GM19467 (cell line): Measurements from ENCODE around the gene SIN3A.
"Not testable (repeated sequence)": the region's sequence is repeated elsewhere in the genome, so short reads cannot be mapped to it uniquely, and the experiment has no call there.

ENCODE experiments used
- ATAC-seq: cut with Tn5 transposase; IDR thresholded peaks from one replicate; pipeline ENCODE4 v1.9.1; 2021; ENCODE audit warnings: mild to moderate bottlenecking, moderate library complexity; ENCODE audit not compliant: unreplicated experiment

SIN3A gene

GRCh38 chr15:75450307-75451201 lies 936 bp downstream of the SIN3A start:
- ATAC-seq = peak; percentile 21

DNA sequence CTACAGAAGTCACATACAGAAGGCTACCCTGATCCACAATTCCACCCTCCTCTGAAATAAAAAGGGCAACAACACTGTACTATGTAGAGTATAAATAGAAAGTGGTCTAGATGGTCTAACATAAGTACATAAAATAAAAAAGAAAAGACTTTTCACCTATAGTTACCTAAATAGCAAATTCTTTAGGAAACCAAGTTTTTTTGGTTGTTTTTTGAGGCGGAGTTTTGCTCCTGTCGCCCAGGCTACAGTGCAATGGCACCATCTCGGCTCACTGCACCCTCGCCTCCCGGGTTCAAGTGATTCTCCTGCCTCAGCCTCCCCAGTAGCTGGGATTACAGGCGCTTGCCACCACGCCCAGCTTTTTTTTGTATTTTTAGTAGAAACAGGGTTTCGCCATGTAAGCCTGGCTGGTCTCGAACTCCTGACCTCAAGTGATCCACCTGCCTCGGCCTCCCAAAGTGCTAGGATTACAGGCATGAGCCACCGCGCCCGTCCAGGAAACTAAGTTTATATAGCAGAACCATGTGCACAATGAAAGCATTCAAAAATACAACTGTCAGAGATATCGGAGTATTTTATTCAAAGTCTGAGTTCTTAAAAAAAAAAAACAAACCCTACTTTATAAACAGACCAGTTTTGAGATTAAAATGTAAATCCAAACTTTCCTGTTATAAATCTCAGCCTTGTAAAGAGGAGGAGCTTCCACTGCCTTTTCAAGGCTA lies 1.7 kb downstream of the SIN3A start:
- no peak for ATAC-seq

GRCh38 chr15:75448171-75448570 lies 3.3 kb downstream of the SIN3A start:
- not testable (repeated sequence) for ATAC-seq

DNA sequence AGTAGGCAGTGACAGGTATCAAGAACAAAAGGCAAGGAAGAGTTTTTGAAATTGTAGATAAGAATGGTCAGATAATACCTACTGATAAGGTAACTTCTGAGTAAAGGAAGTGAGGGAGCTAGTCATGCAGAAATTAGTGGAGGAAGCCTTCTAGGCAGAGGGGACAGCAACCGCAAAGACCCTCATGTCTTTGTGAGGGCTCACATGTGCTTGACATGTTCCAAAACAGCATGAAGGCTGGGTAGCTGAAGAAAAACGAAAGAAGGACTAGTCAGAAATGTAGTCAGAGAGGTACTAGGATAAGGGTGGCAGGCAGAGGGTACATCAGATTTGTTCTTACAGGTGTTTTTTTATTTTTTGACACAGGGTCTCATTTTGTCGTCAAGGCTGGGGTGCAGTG lies 5.3 kb downstream of the SIN3A start:
- no peak for ATAC-seq

DNA sequence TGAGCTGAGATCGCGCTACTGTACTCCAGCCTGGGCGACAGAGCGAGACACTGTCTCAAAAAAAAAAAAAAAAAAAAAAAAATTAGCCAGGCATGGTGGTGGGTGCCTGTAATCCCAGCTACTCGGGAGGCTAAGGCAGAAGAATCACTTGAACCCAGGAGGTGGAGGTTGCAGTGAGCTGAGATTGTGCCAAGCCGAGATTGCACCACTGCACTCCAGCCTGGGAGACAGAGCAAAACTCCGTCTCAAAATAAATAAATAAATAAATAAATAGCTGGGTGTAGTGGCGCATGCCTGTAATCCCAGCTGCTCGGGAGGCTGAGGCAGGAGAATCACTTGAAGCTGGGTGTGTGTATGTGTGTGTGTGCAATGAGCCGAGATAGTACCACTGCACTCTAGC lies 6.2 kb downstream of the SIN3A start:
- not testable (repeated sequence) for ATAC-seq

DNA sequence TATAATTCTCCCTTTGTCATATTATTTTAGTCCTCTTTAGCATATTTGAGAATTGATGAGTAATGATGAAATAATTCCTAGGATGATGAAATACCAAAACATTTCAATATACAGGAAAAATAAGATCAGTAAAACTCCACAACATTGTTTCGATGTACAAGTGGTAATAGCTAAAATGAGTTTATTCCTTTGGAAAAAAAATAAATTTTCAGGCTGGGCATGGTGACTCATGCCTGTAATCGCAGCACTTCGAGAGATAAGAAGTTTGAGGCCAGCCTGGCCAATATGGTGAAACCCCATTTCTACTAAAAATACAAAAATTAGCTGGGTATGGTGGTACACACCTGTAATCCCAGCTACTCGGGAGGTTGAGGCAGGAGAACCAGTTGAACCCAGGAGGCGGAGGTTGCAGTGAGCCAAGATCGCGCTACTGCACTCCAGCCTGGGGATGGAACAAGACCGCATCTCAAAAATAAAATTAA lies 7.5 kb downstream of the SIN3A start:
- not testable (repeated sequence) for ATAC-seq

DNA sequence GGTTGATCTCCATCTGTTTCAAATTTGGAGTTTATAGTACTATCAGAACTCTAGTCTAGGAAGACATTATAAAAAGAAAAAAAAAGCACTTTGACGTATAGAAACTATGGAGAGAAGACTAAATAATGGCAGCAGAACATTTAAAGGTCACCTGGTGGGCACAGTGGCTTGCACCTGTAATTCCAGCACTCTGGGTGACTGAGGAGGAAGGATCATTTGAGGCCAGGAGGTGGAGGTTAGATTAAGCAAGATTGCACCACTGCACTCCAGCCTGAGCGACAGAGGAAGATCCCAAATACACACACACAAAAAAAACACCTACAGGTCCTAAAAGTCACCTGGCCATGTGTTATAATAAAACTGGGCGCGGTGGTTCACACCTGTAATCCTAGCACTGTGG lies 13.8 kb downstream of the SIN3A start:
- ATAC-seq = no peak

- ATAC-seq = no peak
Observed at GRCh38 chr15:75436881-75437280, 14.6 kb downstream of the SIN3A start.

DNA sequence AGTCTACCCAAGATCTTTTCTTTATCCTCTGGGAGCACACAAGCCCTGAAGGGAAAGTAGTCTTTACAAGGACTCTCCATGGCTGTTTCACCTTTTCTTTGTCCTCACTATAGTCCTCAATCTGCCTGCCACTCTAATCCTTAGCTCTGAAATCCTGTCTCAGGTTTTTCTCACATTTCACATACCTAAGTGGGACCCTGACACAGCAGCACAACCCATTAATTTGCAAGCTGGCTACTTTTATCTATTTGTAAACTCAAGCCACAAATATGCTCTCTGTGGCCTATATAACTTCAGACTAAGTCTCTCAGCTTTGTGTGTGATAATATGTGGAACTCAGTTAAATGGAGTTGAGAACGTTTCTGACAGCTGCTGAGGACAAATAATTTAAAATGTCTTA lies 19.8 kb downstream of the SIN3A start:
- no peak for ATAC-seq

- no peak for ATAC-seq
Observed at GRCh38 chr15:75431270-75431669, 20.2 kb downstream of the SIN3A start.

DNA sequence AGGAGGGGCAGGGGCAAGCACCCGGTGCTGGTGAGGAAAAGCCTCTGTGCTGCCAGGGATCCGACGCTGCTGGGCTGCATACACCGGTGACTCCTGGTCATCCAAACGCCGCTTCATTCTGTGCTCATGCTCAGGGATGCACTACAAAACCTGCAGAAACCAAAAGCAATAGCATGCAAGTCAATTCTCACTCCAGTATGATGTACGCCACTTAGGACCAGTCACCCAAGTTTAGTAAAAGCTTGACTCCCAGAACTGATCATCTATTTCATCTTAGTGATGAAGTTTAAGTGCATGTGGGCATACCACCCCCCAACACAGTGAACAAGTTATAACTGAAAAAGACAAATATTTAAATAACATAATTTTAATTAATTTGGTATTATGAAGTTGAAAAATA lies 21.2 kb downstream of the SIN3A start:
- no peak for ATAC-seq

DNA sequence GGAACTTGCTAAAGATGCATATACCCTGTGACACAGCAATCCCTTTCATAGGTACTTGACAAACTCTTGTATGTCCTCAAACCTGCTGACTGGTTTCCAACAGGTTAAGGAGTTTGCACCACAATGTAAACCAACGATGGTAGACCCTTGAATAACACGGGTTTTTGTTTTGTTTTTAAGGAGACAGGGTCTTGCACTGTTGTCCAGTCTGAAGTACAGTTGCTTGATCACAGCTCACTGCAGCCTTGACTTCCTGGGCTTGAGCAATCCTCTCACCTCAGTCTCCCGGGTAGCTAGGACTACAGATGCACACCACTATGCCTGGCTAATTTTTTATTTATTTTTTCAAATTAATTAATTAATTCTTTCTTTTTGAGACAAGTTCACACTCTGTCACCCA lies 23.3 kb downstream of the SIN3A start:
- ATAC-seq = no peak

- ATAC-seq = no peak
Observed at GRCh38 chr15:75425966-75426500, 25.5 kb downstream of the SIN3A start.

DNA sequence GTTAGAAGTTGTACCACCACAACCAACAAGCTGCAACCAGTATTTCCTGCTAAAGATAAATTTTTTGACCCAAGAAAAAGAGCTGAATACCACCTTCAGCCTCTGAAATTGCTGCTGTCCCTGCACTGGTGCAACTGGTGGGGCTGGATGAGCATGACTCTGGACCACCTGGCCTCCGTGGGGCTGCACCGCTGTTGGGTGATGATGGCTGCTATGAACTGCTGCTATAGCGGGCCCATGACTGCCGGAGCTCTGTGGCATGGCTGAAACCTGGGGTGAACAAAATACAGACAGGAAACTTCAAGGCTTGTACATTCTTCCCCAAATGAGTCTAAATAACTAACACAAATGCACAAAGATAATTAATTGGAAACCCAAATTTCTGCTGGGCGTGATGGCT lies 28.9 kb downstream of the SIN3A start:
- no peak for ATAC-seq

DNA sequence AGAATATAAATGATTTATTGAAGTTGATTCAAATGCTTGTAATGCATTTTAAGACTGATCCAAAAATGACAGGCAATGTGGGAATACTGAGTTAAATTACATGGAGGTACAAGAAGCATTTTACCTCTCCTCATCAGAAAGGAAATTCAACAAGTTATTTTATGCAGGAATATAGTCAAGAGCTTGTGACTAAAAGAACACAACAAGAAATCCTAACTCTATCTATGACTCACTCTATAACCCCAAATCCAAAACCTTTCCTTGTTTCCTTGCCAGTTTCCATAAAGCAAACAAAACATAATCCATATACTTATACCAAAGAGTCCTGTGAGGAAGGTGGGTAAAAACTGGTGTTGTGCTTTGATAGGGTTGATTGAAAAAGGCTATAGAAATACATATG lies 30.8 kb downstream of the SIN3A start:
- no peak for ATAC-seq

GRCh38 chr15:75416584-75416983 lies 34.9 kb downstream of the SIN3A start:
- ATAC-seq = no peak

DNA sequence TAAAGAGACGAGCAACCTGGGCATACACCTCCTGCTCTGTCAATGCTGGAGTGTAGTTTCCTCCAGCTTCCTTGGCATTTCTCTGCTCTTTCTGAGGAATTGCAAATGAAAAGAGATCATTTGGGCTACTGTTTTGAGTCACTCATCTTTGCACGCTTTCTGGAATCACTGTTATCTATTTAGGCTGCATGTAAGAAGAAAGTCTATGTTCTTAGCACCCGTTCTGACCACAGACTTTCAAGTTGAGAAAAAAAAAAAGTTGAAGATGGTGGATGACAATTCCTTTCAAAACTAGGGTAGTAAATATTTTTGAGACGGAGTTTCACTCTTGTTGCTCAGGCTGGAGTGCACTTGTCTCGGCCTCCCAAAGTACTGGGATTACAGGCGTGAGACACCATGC lies 41.3 kb downstream of the SIN3A start:
- no peak for ATAC-seq

DNA sequence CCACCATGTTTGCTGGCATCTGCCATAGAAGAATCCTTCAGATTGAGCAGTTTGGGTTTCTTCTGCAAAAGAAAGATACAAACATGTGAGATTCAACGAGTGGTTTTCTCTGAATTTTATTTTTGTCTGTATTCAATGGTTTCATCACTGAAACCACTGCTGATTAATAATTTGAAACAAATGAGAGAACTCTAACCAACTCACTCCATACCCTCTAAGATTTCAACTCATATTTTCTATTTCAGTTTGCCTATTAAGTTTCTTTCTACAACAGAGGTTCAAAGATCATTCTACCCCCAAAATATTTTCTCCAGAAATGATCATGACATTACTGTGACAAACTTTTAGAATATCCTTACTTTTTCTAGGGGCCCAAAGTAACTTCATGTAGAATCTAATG lies 44.4 kb downstream of the SIN3A start:
- ATAC-seq = no peak

GRCh38 chr15:75403892-75404291 lies 47.6 kb downstream of the SIN3A start:
- no peak for ATAC-seq

DNA sequence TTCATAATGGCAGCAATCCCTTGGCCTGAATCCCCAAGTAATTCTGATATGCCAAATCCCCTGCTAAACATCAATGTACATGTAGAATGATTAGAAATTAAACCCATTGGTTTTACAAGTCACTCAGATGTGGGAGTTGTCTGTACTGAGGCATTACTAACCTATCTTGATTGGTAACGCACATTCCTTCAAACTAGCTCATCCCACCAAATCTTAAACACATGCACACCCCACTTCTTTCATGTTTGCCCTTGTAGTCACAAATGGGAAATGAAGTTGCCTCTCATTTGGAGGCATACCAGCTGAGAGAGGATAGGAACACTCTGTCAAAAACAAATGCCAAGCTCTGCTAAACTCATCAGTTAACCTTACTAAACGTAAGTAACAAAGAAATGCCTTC lies 54.0 kb downstream of the SIN3A start:
- no peak for ATAC-seq

DNA sequence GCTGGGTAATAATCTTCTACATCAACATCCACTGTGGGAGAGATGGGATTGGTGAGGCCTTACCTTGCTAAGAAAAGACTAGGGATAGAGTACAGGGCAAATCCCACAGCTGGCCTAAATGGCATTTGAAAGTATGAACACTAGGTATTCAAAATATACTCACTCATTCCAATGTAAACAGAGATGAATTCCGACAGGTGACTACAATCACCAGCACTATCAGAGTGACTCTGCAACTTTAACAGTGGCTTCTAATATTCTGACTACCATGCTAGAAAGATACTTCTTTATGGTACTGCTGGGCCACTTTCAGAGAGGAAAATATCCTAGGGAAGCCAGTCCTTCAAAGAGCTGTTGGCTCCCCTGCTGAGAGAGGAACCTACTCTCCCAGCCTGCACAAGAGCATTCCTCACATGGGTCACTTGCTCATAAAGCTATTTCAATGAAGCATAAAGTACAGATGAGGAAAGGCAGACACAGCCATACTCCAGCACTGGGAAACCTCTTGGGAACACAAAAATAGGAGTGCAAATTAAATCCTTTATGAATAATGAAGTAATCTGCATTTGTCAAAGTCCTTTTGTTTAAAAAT lies 61.6 kb downstream of the SIN3A start:
- no peak for ATAC-seq
